Measurements from ENCODE around the gene BHLHE23.

The BHLHE23 gene

DNA sequence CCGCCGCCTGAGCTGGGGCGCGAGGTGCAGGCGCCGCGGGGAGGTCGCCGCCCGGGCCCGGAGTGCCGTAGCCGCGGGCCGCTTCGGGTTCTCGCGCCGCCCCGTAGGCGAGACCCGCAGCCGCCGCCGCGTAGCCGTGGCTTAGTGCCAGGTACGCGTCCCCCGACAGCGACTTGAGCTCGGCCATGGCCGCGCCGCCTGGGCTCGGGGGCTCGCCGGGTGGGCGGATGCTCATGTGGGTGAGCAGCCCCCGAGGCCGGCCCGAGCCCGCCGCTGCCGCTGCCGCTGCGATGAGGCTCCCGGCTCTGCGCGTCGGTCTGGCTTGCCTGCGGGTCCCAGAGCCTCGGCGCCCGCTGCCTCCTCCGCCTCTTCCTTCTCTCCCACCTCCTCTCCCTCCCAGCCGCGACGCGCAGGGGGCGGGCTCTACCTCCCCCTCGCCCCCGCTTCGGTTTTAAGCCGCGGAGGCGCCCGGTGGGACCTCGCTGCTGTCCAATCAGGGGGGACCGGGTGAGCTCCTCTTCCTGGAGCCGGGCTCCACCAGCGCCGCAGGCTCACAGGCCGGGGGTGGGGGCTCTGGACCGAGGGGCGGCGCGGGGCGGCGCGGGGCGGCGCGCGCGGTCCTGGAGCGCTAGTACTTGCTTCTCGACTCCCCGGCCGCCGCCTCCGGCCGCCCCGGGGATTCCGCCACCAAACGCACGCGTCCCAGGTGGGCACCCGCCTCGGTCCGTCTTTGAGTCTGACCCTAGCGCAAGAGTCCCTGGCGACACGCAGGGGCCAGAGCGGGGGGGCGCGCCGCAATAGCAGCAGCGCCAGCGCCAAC is at the start of gene BHLHE23:
TSS of gene BHLHE23 (minus strand) at position 425 of the 820 bp plus-strand sequence. CDS start at position 235, 190 bp downstream.
- DNase-seq (ENCODE audit: low read depth in 2 of 2) = no peak

DNA sequence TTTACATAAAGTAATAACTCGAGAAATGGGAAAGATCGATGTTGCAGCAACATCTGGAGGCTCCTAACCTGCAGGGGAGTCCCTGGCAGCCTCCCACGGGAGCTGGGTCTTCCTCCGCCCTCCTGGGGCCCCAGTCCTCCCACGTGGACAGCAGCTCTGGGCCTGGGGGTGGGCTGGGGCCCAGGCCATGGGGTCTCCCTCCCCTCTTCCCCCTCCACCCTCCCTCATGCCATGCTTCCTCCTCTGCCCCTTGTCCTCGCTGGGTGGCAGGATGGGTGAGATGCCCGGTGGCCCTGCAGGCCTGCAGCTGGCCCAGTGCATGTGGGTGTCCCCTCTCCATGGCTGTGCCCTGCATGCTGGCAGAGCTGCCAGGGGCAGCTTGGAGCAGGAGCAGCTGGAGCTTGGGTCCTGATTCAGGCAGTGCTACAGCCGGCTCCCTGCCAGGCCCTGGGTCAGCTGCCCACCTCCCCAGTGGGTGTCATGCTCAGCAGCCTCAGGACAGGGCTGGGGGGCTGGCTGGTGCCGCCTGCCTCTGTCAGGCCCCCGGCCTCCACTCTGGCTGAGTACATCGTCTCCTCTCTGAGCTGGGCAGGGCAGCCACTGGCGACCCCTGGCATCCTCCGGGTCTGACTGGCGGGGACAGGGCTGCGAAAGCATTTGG is 48.9 kb upstream of the BHLHE23 start:
- DNase-seq (ENCODE audit: low read depth in 2 of 2) = no peak

DNA sequence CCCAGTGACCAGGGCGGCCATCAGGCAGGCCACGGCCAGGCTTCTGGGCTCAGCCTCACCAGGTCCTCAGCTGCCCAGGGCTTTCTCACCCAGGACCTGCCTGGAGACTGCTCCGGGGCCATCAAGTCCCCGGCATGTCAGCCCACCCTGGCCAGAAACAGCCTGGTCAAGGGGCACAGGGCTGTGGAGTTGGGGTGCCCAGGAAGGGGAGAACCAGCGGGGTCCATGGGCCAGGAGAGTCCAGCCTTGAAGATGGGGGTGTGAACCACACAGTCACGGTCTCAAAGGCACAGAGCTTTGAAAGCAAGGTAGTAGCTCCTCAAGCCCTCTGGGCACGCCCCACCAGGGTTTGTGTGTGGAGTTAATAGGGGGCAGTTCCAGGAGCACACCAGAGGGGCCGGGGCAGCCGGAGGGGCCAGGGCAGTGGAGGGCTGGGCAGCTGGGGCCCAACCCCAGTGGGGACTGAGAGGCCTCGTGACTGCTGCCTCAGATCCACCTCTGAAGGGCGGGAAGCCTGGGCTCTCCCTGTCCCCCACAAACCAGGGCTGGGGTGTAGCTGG is 48.0 kb upstream of the BHLHE23 start:
- no peak for DNase-seq (ENCODE audit: low read depth in 2 of 2)

DNA sequence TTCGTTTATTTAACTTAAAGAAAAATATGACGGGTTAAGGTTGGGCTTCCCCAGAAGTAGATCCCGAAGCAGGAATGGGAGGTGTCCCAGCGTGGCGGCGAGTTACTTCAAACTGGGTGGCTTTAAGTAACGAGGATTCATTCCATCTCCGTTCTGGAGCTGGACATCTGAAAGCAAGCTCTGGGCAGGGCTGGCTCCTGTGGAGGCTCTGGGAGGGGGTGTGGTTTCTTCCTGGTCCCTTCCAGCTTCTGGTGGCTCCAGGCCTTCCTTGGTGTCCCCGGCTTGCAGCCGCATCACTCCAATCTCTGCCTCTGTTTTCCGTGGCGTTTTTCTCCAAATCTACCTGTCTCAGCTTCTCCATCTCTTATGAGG is 47.3 kb upstream of the BHLHE23 start:
- no peak for DNase-seq (ENCODE audit: low read depth in 2 of 2)

DNA sequence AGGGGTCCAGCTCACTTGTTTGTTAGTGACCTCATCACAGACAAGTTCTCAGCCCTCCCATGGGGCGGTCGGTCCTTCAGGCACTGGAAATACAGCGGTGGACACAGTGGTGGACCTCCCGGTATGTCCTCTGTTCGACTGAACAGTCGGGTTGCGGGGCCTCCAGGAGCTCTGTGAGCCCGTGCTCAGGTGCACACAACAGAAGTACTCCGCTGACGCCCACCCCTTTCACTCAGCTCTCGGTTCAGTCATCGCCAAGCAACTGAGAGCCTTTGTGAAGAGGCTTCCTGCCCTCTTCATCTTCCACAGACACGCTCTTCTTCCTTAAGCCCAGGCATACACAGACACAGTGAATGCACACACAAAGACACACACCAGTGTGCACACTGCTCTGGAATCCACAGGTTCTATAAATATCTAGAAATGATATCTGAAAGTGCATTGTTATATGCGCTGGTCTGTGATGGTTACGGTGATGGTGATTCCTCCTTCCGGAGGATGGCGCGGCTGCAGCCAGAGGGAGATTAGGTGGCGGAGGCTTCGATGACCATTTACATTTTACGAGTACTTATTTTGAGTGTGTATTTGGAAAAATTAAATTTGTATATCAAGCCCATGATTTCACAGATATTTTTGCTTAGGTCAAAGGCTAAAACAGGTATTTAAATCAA is 46.8 kb upstream of the BHLHE23 start:
- no peak for DNase-seq (ENCODE audit: low read depth in 2 of 2)

DNA sequence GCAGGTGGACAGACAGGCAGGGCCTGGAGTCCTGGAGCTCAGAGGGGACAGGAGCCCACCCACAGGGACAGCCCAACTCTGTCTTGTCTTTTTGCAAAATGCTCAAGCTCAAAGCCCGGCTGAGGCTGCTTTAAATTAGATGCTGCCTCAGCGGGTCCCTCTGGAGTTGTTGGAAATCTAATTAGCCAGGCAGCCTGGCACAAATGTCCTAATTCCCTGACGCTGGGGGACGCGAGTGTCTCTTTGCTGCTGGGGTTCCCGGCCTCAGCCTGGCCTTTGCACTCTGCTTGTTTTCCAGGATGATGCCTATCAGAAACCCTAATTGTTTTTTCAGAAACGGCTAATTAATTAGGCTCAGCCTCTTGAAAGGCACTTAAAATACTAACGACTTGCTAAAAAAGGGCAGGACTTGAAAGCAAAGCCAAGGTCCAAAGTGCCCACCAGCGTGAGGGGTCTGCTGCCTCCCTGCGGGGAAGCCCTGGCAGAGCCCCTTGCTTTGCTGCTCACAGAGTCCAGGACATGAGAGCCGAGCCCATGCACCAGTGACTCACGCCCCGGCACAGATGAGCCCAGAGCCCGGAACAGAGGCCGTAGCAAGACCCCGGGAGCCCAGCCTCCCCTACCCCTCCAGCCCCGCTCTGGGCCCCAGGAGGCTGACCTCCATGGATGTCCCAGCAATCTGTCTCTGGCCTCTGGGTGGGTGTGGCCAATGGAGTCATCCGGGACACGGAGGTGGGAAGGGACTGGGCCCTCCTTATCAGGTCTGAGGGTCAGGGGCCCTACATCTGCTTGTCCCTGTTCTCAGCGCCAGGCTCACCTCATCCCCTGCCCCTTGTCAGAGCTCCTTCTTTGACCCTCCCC is 46.0 kb upstream of the BHLHE23 start:
- no peak for DNase-seq (ENCODE audit: low read depth in 2 of 2)

DNA sequence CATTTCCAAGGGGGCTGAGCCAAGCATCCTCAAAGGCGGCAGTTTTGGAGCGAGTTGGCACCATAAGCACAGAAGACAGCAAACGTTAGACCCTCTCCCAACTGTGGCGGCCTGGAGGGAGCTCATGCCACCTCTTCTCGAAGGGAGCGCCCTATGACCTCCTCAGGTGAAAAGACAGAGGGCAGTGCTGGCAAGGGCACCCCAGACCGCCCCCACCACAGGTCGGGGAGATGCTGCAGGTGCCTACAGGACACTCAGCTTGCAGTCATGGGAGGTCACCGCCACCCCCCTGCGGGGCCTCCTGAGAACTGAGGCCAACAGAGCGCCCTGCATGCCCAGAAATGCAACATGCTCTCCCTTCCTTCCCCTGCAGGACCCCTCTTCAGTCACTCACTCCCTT is 45.1 kb upstream of the BHLHE23 start:
- no peak for DNase-seq (ENCODE audit: low read depth in 2 of 2)

DNA sequence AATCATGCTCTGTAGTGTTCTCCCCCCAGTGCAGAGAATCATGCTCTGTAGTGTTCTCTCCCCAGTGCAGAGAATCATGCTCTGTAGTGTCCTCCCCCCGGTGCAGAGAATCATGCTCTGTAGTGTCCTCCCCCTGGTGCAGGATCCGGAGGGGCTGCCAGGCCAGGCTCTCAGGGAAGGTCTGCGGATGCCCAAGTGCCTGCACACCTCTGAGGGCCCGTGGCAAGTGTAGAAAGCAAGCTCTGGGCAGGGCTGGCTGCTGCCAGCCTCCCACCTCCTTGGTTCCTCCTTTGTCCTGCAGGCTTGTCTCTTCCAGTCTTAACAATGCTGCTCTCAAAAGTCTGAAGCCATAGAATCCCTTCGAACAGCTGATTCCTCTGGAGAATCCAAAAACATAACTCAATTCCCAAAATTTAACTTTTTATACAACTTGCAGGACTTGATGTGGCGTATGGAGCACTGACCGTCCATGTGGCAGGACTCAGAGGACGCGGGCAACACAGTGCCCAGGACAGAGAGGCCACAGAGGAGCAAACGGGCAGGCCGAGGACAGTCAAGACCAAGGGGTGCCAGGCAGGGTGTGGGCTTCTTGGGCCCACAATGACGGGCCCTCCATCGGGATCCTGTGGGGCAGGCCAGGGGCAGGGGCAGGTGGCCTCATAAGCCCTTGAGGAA is 44.6 kb upstream of the BHLHE23 start:
- no peak for DNase-seq (ENCODE audit: low read depth in 2 of 2)

DNA sequence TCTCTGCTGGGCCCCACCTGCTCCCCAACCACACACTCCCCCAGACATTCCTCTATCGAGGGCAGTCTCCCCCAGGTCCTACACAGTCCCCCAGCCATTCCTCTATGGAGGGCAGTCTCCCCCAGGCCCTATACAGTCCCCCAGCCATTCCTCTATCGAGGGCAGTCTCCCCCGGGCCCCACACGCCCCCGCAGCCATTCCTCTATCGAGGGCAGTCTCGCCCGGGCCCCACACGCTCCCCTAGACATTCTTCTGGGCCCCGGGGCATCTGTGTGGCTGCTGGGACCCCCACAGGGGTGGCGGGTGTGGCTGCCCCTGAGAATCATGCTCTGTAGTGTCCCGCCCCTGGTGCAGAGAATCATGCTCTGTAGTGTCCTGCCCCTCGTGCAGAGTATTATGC is 43.6 kb upstream of the BHLHE23 start:
- DNase-seq (ENCODE audit: low read depth in 2 of 2) = no peak

DNA sequence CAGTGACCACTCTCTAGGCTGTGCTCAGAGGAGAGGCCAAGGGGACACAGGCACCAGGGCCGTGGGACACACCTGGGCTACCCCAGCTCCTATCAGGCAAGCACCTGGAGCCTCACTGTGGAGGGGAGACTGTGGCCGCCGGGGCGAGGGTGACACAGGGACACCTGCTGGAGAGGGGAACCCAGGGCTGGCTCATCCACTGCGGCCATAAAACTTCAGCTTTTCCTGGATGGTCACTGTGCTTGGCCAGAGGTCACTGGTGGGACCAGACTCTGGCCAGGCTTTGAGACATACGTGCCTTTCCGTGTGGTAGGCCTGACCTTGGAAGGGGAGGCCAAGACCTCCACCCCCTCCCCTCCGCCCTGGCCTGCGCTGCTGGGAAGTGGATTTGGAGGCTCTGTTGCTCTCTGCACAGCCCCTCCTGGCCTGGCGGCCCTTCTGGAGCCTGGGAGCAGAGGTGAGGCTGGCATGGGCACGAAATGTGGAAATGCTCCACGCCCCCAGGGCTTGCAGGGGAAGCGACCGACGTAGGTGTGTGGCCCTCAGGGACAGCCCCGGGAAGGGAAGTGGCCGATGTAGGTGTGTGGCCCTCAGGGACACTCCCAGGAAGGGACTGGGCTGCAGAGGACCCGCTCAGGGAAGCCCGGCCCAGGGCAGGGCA is 42.9 kb upstream of the BHLHE23 start:
- DNase-seq (ENCODE audit: low read depth in 2 of 2) = no peak

DNA sequence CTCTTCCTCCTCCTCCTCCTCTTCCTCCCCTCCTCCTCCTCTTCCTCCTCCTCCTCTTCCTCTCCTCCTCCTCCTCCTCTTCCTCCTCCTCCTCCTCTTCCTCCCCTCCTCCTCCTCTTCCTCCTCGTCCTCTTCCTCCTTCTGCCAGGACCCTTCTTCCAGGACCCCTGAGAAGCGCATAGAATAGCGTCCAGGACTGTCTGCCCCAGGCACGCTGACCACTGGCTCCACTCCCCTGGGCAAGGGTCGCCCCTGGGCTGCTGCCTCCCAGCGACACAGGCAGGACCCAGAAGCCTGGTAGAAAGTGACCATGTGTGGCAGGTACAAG is 42.4 kb upstream of the BHLHE23 start:
- no peak for DNase-seq (ENCODE audit: low read depth in 2 of 2)

DNA sequence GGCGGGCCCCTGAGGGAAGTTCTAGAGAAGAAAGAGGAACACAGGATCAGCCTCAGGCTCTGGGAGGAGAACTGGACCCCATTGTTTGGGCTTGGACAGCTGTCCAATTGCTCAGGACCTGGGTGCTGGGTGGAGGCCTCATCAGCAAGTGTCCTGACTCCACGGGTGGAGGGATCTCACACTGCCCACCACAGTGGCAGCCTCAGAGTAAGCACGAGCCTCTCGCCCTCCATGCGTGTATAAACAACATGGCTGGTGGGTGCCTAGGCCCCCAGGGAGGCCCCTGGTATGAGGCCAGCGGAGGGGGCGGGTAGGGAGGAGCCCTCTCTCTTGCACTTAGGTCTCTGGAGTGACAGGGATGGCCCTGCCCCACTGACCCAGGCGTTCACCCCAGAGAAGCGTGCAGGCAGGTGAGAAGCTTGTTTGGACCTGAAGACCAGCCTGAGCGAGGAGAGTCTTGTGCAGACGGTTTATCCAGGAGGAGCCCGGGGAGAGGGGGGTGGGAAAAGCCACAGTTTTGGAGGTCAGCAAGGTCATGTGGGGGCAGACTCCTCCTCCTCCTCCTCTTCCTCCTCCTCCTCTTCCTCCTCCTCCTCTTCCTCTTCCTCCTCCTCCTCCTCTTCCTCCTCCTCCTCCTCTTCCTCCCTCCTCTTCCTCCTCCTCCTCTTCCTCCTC is 41.9 kb upstream of the BHLHE23 start:
- no peak for DNase-seq (ENCODE audit: low read depth in 2 of 2)

DNA sequence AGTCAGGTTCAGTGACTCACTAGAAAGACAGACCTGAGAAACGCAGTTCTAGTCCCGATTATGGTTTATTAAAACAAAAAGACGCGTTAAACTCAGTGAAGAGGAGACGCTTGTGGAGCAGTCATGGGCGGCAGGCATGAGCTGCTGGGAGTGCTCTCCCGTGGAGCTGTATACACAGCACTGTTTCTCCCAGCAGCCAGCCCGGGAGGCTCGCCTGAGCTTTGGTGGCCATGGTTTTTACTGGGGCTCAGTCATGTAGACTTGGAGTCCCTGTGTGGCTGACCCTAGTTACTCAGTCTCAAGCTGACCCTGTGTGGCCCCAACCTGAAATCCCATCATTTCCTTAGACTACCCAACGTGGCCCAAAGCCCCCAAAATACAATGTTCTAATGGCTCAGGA is 41.2 kb upstream of the BHLHE23 start:
- no peak for DNase-seq (ENCODE audit: low read depth in 2 of 2)

DNA sequence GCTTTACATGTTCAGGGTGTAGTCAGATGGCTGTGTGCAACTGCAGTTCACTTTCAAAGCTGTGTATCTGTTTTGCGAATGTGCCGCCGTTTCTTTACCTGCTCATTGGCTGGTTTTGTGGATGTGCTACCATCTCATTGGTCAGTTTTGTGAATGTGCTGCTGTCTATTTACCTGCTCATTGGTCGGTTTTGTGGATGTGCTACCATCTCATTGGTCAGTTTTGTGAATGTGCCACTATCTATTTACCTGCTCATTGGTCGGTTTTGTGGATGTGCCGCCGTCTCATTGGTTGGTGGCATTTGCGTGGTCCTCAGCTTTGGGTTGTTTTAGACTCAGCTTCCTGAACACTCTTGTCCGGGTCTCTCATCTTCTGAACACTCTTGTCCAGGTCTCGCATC is 40.5 kb upstream of the BHLHE23 start:
- DNase-seq (ENCODE audit: low read depth in 2 of 2) = no peak

DNA sequence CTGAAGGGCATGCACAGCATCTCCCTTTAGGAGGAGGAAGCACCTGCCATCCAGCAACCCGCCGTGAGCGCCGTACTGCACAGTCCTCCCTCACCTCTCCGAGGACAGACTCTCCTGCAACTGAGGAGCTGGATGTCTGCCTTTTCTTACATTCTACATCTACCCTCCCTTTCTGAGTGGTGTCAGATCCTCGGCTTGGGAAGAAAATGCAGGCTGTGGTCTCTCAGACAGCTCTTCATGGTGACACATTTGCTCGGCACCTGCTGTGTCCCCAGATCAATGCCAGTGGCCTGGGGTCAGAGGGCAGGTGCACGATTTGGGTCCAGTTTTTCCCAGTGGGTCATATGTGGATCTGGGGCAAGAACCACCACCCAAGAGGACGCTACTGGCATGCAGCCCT is 40.1 kb upstream of the BHLHE23 start:
- no peak for DNase-seq (ENCODE audit: low read depth in 2 of 2)

DNA sequence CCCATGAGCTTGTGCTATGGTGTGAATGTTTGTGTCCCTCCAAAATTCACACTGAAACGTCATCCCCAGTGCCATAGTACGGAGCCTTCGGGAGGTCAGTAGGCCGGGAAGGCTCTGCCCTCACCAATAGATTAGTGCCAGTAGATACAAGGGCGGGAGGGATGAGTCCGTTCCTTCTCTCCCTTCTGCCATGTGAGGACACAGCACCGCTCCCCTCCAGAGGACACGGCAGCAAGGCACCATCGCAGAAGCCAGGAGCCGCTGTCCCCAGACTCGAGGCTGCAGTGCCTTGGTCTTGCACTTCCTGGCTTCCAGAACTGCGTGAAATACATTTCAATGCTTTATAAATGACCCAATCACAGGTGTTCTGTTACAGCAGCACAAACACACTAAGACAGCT is 39.2 kb upstream of the BHLHE23 start:
- DNase-seq (ENCODE audit: low read depth in 2 of 2) = no peak

DNA sequence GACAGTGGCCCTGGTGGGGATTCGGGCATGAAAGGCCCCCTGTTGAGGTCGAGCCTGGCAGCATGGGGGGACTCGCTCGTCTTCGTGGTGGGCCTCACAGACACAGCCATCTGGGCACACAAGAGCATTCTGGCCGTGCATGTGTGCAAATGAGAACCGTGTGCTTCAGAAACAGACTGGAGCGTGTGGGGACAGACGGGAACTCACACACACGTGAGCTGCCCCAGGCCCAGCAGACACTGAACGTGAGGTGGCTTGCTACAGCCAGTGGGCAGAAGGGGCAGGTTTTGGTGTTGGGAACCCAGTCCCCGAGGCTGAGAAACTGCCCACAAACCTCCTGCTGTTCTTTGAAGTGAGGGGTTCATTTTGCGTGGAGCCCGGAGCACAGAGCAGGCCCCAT is 38.6 kb upstream of the BHLHE23 start:
- DNase-seq (ENCODE audit: low read depth in 2 of 2) = no peak

DNA sequence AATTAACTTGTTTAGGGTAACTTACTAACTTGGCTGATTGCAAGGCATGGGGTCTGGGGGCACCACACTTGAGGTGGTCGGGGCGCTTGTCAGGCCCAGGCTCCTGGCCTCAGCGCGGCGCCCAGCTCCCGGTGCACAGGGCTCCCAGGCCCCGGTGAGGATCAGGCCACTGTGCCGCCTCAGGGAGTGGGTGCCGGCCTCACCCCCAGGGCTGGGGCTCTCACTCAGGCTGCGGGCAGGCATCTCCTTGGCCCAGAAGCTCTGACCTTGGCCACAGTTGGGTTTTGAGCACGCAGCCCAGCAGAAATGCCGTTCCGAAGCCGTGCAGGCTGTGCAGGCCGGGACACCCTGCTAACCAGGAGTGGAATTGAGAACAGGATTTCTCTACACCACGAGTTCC is 37.8 kb upstream of the BHLHE23 start:
- DNase-seq (ENCODE audit: low read depth in 2 of 2) = no peak

DNA sequence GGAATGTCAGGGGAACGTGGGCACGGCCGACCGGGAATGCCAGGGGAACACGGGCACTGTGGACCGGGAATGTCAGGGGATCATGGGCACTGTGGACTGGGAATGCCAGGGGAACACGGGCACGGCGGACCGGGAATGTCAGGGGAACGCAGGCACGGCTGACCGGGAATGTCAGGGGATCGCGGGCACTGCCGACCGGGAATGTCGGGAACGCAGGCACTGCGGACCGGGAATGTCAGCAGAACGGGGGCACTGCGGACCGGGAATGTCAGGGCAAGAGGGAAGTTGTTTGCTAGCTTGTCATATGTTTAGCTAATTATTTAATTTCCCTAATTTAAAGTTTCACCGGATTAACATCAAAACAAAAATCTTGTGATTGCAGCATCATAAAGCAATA is 37.4 kb upstream of the BHLHE23 start:
- DNase-seq (ENCODE audit: low read depth in 2 of 2) = no peak

All from stimulated activated CD4-positive, alpha-beta T cell treated with anti-CD3 and anti-CD28 coated beads, Interleukin-4, amount 100 ng/mL, for 48 hours (primary cell).